GM12801 (cell line): Measurements from ENCODE around the gene TARDBP.

Experiments
- CTCF ChIP-seq: IDR thresholded peaks from one replicate; pipeline ENCODE4 v1.5.1; 2011; ENCODE audit warnings: control low read depth; ENCODE audit not compliant: insufficient read length; ENCODE audit errors: extremely low read depth

Gene TARDBP

GRCh38 chr1:11062965-11063401 is 50.5 kb downstream of the TARDBP start:
- TF ChIP-seq CTCF, result no peak

DNA sequence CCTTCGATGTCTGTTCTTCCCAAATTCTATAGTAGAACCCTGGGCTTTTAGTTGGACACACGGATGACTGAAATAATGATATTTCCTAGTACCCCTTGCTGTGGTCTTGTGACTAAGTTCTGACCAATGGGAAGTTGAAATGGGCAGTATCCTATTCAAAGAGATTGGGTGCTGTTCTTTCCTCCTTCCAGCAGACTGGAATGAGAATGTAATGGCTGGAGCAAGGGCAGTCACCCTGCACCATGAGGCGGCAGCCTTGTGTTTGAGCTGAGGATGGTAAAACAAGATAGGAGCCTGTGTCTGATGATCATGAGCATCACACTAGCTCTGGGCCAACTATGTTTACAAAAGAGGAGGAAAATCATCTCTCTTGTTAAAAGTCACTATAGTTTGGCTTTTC is 52.5 kb downstream of the TARDBP start:
- TF ChIP-seq CTCF, result no peak

- TF ChIP-seq CTCF, result no peak
Observed at GRCh38 chr1:11065796-11066195, 53.3 kb downstream of the TARDBP start.

- no peak for TF ChIP-seq CTCF
Observed at GRCh38 chr1:11067716-11068599, 55.5 kb downstream of the TARDBP start.

DNA sequence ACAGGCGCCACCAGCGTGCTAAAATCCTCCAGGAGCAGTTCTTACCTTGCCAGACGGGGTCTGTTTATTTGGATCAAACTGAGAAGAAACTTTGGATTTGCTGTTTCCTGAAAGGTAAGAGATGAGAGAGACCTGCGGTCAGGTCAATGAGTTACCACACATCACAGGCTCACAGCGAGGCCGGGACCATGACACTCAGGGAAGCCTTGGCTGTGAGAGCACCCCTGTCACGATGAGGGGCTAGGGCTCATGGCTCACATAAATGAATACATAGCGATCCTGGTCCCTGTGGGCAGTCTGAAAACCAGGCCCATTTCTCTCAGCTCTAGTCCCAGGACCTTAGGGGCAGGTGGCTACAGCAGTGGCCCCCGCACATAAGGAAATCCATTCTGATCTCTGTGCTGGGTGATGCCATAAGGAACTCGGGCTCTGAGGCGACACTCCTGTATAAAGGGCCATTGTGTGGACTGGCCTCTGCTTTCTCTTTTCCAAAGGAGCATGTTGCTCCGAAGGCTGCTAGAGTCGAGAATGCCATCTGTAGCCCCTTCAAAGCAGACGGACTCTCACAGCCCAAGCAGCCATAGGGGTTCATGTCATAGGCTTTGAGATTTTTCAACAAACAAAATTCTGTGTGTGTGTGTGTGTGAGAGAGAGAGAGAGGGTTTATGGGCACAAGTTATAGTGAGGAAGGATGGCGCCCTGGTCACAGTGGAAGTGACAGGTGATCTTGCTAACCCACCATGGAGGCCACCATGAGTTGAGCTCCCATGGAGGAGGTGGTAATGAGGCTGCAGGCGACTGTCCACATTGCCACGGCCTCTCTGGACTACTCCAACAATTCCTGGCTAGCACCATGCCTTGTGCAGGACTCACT is 56.4 kb downstream of the TARDBP start:
- TF ChIP-seq CTCF, result no peak

DNA sequence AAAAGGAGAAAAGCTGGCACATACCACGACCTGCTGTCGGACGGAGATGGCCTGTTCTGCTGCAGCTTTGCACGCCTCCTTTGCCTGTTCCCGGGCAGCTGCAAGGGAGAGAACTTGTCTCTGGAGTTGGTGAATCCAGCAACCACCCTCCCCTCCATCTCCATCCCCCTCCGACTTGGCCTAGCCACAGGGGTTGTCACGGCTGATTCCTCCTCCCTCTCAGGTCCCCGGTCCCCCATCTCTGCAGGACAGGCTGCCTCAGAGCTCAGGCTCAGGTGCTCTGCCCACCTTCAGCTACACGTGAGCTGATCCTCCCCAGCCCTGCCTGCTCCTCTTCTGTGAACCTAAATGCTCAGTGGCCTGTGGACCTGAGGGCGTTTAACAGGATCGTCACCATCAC is 58.4 kb downstream of the TARDBP start:
- no peak for TF ChIP-seq CTCF

GRCh38 chr1:11071463-11072215 is 59.2 kb downstream of the TARDBP start:
- no peak for TF ChIP-seq CTCF
